Chondrocyte (in vitro differentiated cells): ENCODE data around the gene PCDH18. TPM values are rescaled to one million over a fixed set of nuclear protein-coding genes. Genes with fewer than 3 reads are reported as not detected.

ENCODE experiments used
- DNase-seq: peaks from one replicate; pipeline ENCODE4 v3.0.0; 2021; ENCODE audit warnings: mixed read lengths, low spot score
- H3K27ac Mint-ChIP-seq: one replicate; pipeline ENCODE4 v1.8.0; 2021; ENCODE audit warnings: mild to moderate bottlenecking, moderate library complexity, mixed read lengths; ENCODE audit not compliant: unreplicated experiment
- H3K27me3 Mint-ChIP-seq: 2 replicates; pipeline ENCODE4 v1.8.0; 2021; ENCODE audit warnings: low read depth, mixed read lengths
- H3K36me3 Mint-ChIP-seq: 2 replicates; pipeline ENCODE4 v1.8.0; 2021; ENCODE audit warnings: low read depth, mixed read lengths
- H3K4me1 Mint-ChIP-seq: 2 replicates; pipeline ENCODE4 v1.8.0; 2021; ENCODE audit warnings: low read depth, mild to moderate bottlenecking, mixed read lengths
- H3K4me3 Mint-ChIP-seq: one replicate; pipeline ENCODE4 v1.8.0; 2021; ENCODE audit warnings: mild to moderate bottlenecking, moderate library complexity, mixed read lengths; ENCODE audit not compliant: unreplicated experiment
- H3K9me3 Mint-ChIP-seq: 2 replicates; pipeline ENCODE4 v1.8.0; 2021; ENCODE audit warnings: low read depth, mixed read lengths
- long read RNA-seq: library from polyadenylated mRNA; stranded (forward); transcript quantifications from one replicate; pipeline ENCODE4 v2.0.0, GENCODE V29; 2021
- total RNA-seq: library from RNA; stranded (reverse); gene quantifications from 3 replicates; pipeline ENCODE4 v1.2.1, GENCODE V29; 2021
- TF ChIP-seq, protein P1 (sequence below): fragments of 200-600 bp; sonication (generic); IDR thresholded peaks from 2 replicates; pipeline ENCODE4 v1.5.0; 2021; ENCODE audit warnings: antibody characterized with exemption, mild to moderate bottlenecking, moderate library complexity

PCDH18 gene, protein sequence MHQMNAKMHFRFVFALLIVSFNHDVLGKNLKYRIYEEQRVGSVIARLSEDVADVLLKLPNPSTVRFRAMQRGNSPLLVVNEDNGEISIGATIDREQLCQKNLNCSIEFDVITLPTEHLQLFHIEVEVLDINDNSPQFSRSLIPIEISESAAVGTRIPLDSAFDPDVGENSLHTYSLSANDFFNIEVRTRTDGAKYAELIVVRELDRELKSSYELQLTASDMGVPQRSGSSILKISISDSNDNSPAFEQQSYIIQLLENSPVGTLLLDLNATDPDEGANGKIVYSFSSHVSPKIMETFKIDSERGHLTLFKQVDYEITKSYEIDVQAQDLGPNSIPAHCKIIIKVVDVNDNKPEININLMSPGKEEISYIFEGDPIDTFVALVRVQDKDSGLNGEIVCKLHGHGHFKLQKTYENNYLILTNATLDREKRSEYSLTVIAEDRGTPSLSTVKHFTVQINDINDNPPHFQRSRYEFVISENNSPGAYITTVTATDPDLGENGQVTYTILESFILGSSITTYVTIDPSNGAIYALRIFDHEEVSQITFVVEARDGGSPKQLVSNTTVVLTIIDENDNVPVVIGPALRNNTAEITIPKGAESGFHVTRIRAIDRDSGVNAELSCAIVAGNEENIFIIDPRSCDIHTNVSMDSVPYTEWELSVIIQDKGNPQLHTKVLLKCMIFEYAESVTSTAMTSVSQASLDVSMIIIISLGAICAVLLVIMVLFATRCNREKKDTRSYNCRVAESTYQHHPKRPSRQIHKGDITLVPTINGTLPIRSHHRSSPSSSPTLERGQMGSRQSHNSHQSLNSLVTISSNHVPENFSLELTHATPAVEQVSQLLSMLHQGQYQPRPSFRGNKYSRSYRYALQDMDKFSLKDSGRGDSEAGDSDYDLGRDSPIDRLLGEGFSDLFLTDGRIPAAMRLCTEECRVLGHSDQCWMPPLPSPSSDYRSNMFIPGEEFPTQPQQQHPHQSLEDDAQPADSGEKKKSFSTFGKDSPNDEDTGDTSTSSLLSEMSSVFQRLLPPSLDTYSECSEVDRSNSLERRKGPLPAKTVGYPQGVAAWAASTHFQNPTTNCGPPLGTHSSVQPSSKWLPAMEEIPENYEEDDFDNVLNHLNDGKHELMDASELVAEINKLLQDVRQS
- total RNA-seq = 33.3 to 69.9 TPM (median 35.8 TPM) in 3 replicates
- long read RNA-seq, full-length matches to known transcripts = 16 of 20 reads
- long read RNA-seq, partial matches to known transcripts = 0 of 20 reads
- long read RNA-seq, other reads (novel, unspliced or antisense) = 4 of 20 reads

DNA sequence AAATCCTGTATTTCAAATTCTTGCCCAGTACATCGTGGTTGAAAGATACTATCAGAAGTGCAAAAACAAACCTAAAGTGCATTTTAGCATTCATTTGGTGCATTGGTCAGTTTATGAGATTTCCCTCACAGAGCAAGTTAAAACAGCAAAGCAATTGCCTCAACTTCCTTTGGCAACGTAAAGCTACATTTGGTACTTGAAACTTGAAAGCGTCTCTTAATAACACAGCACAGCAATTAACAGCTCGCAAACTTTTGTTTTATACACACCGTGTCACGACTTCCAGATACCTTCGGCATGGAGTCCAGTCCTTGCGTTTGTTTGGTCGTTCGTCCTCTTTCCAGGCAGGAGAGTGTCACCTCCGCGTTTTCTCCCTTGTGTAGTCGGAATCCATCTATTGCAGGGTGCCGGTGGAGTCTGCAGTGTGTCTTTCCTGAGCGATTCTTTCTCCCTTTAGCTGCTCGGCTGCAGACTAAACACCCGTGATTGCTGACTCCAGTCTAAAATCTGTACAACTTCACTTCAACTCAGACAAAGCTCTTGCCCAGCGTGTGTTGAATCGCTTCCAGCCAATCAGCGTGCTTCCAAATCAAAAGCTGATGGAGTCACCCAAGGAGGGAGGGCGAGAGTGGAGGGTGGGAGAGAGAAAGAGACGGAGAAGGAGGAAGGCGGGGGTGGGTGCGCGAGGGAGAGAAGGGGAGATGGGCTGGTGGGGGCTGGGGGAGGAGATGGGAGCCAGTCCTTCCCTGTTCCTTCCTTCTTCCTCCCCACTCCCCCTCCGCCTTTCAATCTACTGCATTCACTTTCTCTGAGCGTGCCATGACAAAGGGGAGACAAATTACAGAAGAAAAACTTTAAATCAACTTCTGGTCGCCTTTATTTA is at the start of gene PCDH18:
Gene PCDH18, minus strand, starts transcription at position 509 of the 883 bp plus-strand sequence. Its CDS starts 406 bp downstream, at position 103.
- Mint-ChIP-seq H3K4me3 (no peak within 1 kb of the TSS), H3K9me3 (no peaks in the 10 kb centered on the region), H3K4me1 (peaks cover 22% of the 10 kb centered on the region), H3K27ac (no peak within 1 kb of the TSS), H3K36me3 (peaks cover 21% of the 10 kb centered on the region), H3K27me3 (no peaks in the 10 kb centered on the region)
- no peak for DNase-seq
- TF ChIP-seq, protein P1, sequence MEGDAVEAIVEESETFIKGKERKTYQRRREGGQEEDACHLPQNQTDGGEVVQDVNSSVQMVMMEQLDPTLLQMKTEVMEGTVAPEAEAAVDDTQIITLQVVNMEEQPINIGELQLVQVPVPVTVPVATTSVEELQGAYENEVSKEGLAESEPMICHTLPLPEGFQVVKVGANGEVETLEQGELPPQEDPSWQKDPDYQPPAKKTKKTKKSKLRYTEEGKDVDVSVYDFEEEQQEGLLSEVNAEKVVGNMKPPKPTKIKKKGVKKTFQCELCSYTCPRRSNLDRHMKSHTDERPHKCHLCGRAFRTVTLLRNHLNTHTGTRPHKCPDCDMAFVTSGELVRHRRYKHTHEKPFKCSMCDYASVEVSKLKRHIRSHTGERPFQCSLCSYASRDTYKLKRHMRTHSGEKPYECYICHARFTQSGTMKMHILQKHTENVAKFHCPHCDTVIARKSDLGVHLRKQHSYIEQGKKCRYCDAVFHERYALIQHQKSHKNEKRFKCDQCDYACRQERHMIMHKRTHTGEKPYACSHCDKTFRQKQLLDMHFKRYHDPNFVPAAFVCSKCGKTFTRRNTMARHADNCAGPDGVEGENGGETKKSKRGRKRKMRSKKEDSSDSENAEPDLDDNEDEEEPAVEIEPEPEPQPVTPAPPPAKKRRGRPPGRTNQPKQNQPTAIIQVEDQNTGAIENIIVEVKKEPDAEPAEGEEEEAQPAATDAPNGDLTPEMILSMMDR = no peak

DNA sequence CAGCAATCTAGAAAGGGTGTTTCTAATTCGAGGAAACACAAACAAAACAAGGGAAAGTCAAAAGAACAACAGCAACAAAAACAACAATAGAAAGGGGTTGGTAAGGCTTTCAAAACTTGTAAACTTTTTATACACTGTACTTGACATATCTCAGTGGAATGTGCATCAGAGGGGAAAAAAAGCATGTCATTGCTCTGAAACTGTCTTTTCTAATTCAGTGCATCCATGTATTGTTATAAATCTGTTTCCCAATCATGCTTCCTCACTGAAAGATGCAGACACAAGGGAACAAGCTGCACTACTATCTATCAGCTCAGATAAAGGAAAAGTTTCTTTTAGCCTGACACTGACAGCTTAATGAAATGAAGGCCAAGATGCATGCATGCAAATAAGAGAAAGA is 44.2 kb upstream of the PCDH18 start:
- peaks cover under 1% of the 10 kb centered on the region for H3K36me3 Mint-ChIP-seq
- H3K27ac Mint-ChIP-seq = no peak overlapping the region
- H3K27me3 Mint-ChIP-seq = no peaks in the 10 kb centered on the region
- TF ChIP-seq, protein P1 = no peak
- H3K9me3 Mint-ChIP-seq = peaks cover 7% of the 10 kb centered on the region
- H3K4me1 Mint-ChIP-seq = peaks cover 3% of the 10 kb centered on the region
- H3K4me3 Mint-ChIP-seq = no peak overlapping the region
- DNase-seq = no peak

DNA sequence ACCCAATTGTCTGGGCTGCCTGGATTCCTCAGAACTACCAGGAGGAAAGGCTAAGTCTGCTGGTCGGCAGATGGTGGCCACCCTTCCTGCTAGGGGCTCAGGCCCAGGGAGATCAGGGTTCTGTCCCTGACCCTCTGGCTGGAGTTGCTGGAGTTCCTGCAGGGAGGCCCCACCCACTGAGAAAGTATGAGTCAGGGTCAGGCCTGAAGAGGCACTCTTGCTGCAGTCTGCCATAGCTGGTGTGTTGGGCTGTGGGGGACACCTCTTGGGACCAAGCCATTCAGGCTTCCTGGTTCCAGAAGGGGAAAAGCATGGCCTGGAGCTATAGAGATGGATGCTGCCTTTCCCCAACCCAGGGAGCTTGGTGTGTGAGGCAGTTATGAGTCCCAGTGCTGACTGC is 40.4 kb upstream of the PCDH18 start:
- Mint-ChIP-seq H3K27ac (no peak overlapping the region), H3K4me1 (peaks cover 3% of the 10 kb centered on the region)

DNA sequence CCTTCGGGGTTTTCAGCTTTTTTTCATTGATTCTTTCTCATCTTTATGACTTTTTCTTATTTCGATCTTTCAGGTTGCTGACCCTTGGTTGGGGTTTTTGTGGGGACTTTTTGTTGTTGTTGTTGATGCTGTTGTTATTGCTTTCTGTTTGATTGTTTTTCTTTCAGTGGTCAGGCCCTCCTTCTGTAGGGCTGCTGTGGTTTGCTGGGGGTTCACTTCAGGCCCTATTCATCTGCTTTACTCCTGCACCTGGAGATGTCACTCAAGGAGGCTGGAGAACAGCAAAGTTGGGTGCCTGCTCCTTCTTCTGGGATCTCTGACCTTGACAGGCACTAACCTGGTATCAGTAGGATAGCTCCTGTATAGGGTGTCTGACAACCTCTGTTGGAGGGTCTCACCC is 39.9 kb upstream of the PCDH18 start:
- peaks cover 4% of the 10 kb centered on the region for H3K36me3 Mint-ChIP-seq
- TF ChIP-seq, protein P1 = no peak
- H3K9me3 Mint-ChIP-seq = peaks cover 17% of the 10 kb centered on the region
- H3K27ac Mint-ChIP-seq = no peak overlapping the region
- no peak overlapping the region for H3K4me3 Mint-ChIP-seq
- no peaks in the 10 kb centered on the region for H3K27me3 Mint-ChIP-seq
- peaks cover 3% of the 10 kb centered on the region for H3K4me1 Mint-ChIP-seq
- DNase-seq = no peak

More for the DNA sequence above, 40.4 kb upstream of the PCDH18 start:
- Mint-ChIP-seq H3K36me3 (peaks cover 4% of the 10 kb centered on the region), H3K27me3 (no peaks in the 10 kb centered on the region), H3K9me3 (peaks cover 17% of the 10 kb centered on the region), H3K4me3 (no peak overlapping the region)
- TF ChIP-seq, protein P1 = no peak
- DNase-seq = no peak
